ENCODE results near the gene ZNF280B.

GRCh38 chr22:22523494-22523893 is 15.0 kb upstream of the ZNF280B start:
- no peak for TF ChIP-seq YY1 (IDR thresholded peaks at IDR 0.05; ENCODE audit: insufficient read depth, insufficient read length)
- no peak for TF ChIP-seq SUZ12 (IDR thresholded peaks at IDR 0.05; ENCODE audit: extremely low read depth, insufficient read depth, insufficient read length)
